CD4-positive, alpha-beta T cell (primary cell): ENCODE measurements around the gene WDSUB1. TPM values are rescaled to one million over a fixed set of nuclear protein-coding genes. Genes with fewer than 3 reads are reported as not detected.

Experiments used
- ATAC-seq: fragments of 200-7000 bp; cut with Tn5 transposase; one replicate; pipeline ENCODE4 v1.10.0; 2022; ENCODE audit warnings: mild to moderate bottlenecking; ENCODE audit not compliant: poor library complexity
- CTCF ChIA-PET: fragments of 350-600 bp; sonication (Branson Sonifier 250); formaldehyde crosslinking; loops from one replicate; lab custom pipeline; 2021; ENCODE audit warnings: antibody characterized with exemption, inconsistent platforms; lab: Charles Lee
- POLR2A ChIA-PET: fragments of 350-600 bp; sonication (Branson Sonifier 250); formaldehyde crosslinking; loops from one replicate; lab custom pipeline; 2021; ENCODE audit warnings: antibody characterized with exemption, inconsistent platforms; lab: Charles Lee
- DNase-seq, 14 experiments: peaks; one replicate each; pipeline ENCODE4 v3.0.0-alpha.2; 2013 to 2020; ENCODE audit warnings: mixed read lengths in 2 of 14
- H3K27ac ChIP-seq, 2 donors: one replicate each; pipeline versions ENCODE4 v1.5.1 to v1.7.0; 2013; ENCODE audit warnings: low read length in 2 of 2, low read depth in 1 of 2, mild to moderate bottlenecking in 1 of 2
- H3K27me3 ChIP-seq, 2 experiments: 1 replicate in 1 of 2; 2 replicates in 1 of 2; pipeline versions ENCODE4 v1.6.1 to v1.7.0; 2013; ENCODE audit warnings: low read length in 2 of 2, control low read depth in 1 of 2, mild to moderate bottlenecking in 1 of 2, moderate library complexity in 1 of 2; ENCODE audit not compliant: insufficient read depth in 2 of 2, control insufficient read depth in 1 of 2
- H3K36me3 ChIP-seq: one replicate; pipeline ENCODE4 v1.6.1; 2013; ENCODE audit warnings: low read length, control low read depth; ENCODE audit not compliant: insufficient read depth
- H3K4me1 ChIP-seq: one replicate; pipeline ENCODE4 v1.6.1; 2013; ENCODE audit warnings: low read length, control low read depth; ENCODE audit not compliant: insufficient read depth
- H3K4me3 ChIP-seq: one replicate; pipeline ENCODE4 v1.5.1; 2013; ENCODE audit warnings: mild to moderate bottlenecking, low read length, moderate library complexity
- H3K9me3 ChIP-seq, 2 experiments: 1 replicate in 1 of 2; 2 replicates in 1 of 2; pipeline versions ENCODE4 v1.6.1 to v1.7.0; 2013; ENCODE audit warnings: low read length in 2 of 2, mild to moderate bottlenecking in 2 of 2, control low read depth in 1 of 2, moderate library complexity in 1 of 2; ENCODE audit not compliant: control insufficient read depth in 1 of 2, insufficient read depth in 1 of 2
- H3K27ac Mint-ChIP-seq: one replicate; pipeline ENCODE4 v1.8.0; 2020; ENCODE audit warnings: mixed read lengths
- H3K27me3 Mint-ChIP-seq: one replicate; pipeline ENCODE4 v1.8.0; 2021; ENCODE audit warnings: mixed read lengths
- H3K36me3 Mint-ChIP-seq: one replicate; pipeline ENCODE4 v1.8.0; 2021; ENCODE audit warnings: low read depth, mixed read lengths
- H3K4me1 Mint-ChIP-seq: one replicate; pipeline ENCODE4 v1.8.0; 2021; ENCODE audit warnings: low read depth, mixed read lengths
- H3K4me3 Mint-ChIP-seq: one replicate; pipeline ENCODE4 v1.8.0; 2020; ENCODE audit warnings: mild to moderate bottlenecking, mixed read lengths
- H3K9me3 Mint-ChIP-seq: one replicate; pipeline ENCODE4 v1.8.0; 2020; ENCODE audit warnings: mixed read lengths
- intact Hi-C, 2 experiments: fragments of 100-400 bp; cut with DNase I in 1 of 2; cut with micrococcal nuclease in 1 of 2; formaldehyde crosslinking; loops; one replicate each; pipeline versions ENCODE4 v1.15.1 to v1.9.0; 2023 to 2025; cut with DNase I, micrococcal nuclease
- total RNA-seq, 174 experiments: library from RNA in 2 of 174; stranded (reverse) in 2 of 174; gene quantifications; one replicate each; pipeline ENCODE4 v1.2.3 and lab custom pipeline; 2021 to 2026
- TF ChIP-seq, protein P1 (sequence below): fragments of 200-600 bp; IDR thresholded peaks from one replicate; pipeline ENCODE4 v1.8.0; 2022; ENCODE audit warnings: antibody characterized with exemption, mild to moderate bottlenecking

WDSUB1 gene
- total RNA-seq, 2 experiments from 2014 or later: 6.8 to 8.0 TPM

DNA sequence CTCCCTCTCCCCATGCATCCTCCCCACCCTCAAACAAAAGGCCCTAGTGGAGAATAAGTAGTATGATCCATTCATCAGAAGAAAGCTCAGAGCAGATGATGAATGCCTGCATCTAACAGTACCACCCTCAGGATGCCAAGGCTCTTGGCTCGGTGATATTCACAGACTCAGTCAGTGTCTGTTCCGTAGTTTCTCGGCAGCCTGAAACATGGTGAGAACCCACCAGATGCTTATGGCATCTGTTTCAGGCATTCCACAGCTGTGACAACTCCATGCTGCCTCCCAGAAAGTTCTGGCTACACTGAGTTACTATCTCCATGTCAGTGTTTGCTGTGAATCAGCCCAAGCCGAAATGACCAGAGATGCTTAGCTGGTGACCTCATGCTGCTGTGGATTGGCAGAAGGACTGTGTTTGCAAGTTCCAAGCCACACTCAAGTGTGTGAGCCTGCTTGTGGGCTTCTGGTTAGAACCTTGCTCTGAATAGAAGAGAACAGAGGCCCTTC is 83.9 kb downstream of the WDSUB1 start:
- Mint-ChIP-seq H3K9me3 (no peaks in the 10 kb centered on the region), H3K36me3 (no peaks in the 10 kb centered on the region), H3K27ac (no peak overlapping the region), H3K4me3 (no peak overlapping the region), H3K4me1 (peaks cover 28% of the 10 kb centered on the region), H3K27me3 (no peaks in the 10 kb centered on the region)
- no peak for ATAC-seq
- peaks cover 15% of the 10 kb centered on the region for H3K4me1 ChIP-seq
- TF ChIP-seq, protein P1, sequence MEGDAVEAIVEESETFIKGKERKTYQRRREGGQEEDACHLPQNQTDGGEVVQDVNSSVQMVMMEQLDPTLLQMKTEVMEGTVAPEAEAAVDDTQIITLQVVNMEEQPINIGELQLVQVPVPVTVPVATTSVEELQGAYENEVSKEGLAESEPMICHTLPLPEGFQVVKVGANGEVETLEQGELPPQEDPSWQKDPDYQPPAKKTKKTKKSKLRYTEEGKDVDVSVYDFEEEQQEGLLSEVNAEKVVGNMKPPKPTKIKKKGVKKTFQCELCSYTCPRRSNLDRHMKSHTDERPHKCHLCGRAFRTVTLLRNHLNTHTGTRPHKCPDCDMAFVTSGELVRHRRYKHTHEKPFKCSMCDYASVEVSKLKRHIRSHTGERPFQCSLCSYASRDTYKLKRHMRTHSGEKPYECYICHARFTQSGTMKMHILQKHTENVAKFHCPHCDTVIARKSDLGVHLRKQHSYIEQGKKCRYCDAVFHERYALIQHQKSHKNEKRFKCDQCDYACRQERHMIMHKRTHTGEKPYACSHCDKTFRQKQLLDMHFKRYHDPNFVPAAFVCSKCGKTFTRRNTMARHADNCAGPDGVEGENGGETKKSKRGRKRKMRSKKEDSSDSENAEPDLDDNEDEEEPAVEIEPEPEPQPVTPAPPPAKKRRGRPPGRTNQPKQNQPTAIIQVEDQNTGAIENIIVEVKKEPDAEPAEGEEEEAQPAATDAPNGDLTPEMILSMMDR: no peak
- H3K36me3 ChIP-seq: no peaks in the 10 kb centered on the region
- ChIA-PET CTCF (no interaction called here), POLR2A (no interaction called here)
- intact Hi-C loops: no loop called here
- no peak for DNase-seq
- no peaks in the 10 kb centered on the region for H3K9me3 ChIP-seq
- H3K27me3 ChIP-seq: no peaks in the 10 kb centered on the region
- H3K4me3 ChIP-seq: no peak overlapping the region
- no peak overlapping the region for H3K27ac ChIP-seq

DNA sequence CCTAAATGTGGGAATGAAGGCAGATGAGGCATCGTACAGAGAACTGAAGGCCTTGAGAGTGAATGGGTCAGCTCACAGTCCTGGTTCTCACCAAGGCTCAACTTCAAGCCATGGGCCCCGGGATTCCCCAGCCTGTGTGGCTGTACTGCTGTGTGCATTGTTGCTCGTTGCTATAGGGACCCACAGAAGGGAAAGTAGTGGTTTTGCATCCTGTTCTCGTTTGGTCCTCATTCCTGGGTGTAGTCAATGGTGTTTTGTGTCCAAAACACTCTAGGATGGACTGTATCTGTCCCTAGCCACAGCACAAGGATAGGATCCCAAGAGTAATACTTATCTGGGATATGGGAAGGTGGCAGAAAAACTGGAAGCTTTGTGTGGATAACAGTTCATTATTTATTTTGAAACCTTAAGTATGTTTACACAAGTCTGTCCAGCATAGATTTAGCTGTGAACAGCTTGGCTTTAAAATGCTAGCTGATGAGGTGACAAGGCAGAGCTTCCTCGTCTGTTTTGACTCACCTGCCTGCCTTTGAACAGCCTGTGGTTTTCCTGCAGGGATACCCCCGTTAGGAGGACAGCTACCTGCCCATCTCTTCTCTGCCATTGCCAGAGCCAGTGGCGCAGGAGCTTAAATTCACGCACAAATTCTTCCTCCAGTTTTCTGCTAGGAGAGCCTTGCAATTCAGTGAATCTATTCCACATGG is 85.0 kb downstream of the WDSUB1 start:
- Mint-ChIP-seq H3K9me3 (no peaks in the 10 kb centered on the region), H3K27ac (peak overlapping the region; percentile 74), H3K4me1 (peaks cover 22% of the 10 kb centered on the region), H3K4me3 (no peak overlapping the region), H3K36me3 (no peaks in the 10 kb centered on the region), H3K27me3 (no peaks in the 10 kb centered on the region)
- CTCF ChIA-PET: no interaction called here
- Histone ChIP-seq H3K36me3 (no peaks in the 10 kb centered on the region), H3K27ac (no peak overlapping the region), H3K4me1 (peaks cover 15% of the 10 kb centered on the region), H3K4me3 (no peak overlapping the region), H3K9me3 (no peaks in the 10 kb centered on the region), H3K27me3 (no peaks in the 10 kb centered on the region)
- ATAC-seq (peak; percentile 85), DNase-seq (peak in 4 of 14 experiments; percentile 23 to 75 (median 65))
- POLR2A ChIA-PET: no interaction called here
- TF ChIP-seq, protein P1: no peak
- intact Hi-C loops: no loop called here

DNA sequence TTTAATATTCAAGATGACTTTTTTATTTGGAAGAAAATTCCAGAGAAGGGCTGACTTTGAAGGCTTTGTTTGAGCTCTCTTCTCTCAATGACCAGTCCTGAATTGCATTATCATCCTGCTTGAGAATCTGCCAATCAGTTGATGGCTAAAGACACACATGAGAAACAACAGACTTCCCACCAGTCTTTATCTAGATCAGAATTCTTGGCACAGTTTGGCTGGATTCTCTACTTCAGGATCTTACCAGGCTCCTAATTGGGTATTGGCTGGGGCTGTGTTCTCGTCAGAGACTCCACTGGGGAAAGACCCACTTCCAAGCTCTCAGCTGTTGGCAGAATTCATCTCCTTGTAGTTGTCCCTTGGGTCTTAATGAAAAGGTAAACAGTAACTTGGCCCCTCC is 86.0 kb downstream of the WDSUB1 start:
- no peaks in the 10 kb centered on the region for H3K36me3 Mint-ChIP-seq
- intact Hi-C loops: no loop called here
- TF ChIP-seq, protein P1: no peak
- H3K36me3 ChIP-seq: no peaks in the 10 kb centered on the region
- H3K9me3 ChIP-seq: no peaks in the 10 kb centered on the region
- DNase-seq (no peak), ATAC-seq (no peak)
- no peak overlapping the region for H3K27ac ChIP-seq
- no peaks in the 10 kb centered on the region for H3K27me3 ChIP-seq
- no peaks in the 10 kb centered on the region for H3K9me3 Mint-ChIP-seq
- H3K4me1 Mint-ChIP-seq: peaks cover 21% of the 10 kb centered on the region
- peaks cover 15% of the 10 kb centered on the region for H3K4me1 ChIP-seq
- POLR2A ChIA-PET: no interaction called here
- CTCF ChIA-PET: interaction anchor here (0.5 to 0.7 kb wide), 2 partner anchors 349 to 474 kb away, joined by 3 to 5 read pairs; no protein-coding TSS in a partner anchor
- no peak overlapping the region for H3K4me3 Mint-ChIP-seq
- no peak overlapping the region for H3K27ac Mint-ChIP-seq
- H3K27me3 Mint-ChIP-seq: no peaks in the 10 kb centered on the region
- no peak overlapping the region for H3K4me3 ChIP-seq
